SK-N-SH (cell line): Measurements from ENCODE around the gene MAP4.

ENCODE experiments used
- EZH2phosphoT487 ChIP-seq: fragments of 200-600 bp; sonication (generic); IDR thresholded peaks from 2 replicates; pipeline ENCODE4 v1.6.1; 2017; ENCODE audit warnings: low read depth, mixed run types, mild to moderate bottlenecking, antibody characterized with exemption, moderate library complexity, borderline replicate concordance
- FOSL2 ChIP-seq: IDR thresholded peaks from 2 replicates; pipeline ENCODE4 v1.4.0; 2012; ENCODE audit warnings: low read depth, mild to moderate bottlenecking, moderate library complexity, borderline replicate concordance
- RFX5 ChIP-seq: IDR thresholded peaks from 2 replicates; pipeline ENCODE4 v1.6.1; 2012; ENCODE audit warnings: mild to moderate bottlenecking, improper control_type of control experiment, low read length
- SIN3A ChIP-seq: IDR thresholded peaks from 2 replicates; pipeline ENCODE4 v1.6.1; 2012; ENCODE audit warnings: low read depth, mild to moderate bottlenecking, low read length, moderate library complexity, borderline replicate concordance
- YY1 ChIP-seq: IDR thresholded peaks from 2 replicates; pipeline ENCODE4 v1.4.0; 2012; ENCODE audit warnings: low read depth, mild to moderate bottlenecking
- TF ChIP-seq, protein P1 (sequence below): fragments of 200-600 bp; sonication (generic); IDR thresholded peaks from 2 replicates; pipeline ENCODE4 v1.6.1; 2017; ENCODE audit warnings: antibody characterized with exemption, mild to moderate bottlenecking, moderate library complexity
- TF ChIP-seq, protein P2 (sequence below): IDR thresholded peaks from 2 replicates; pipeline ENCODE4 v1.4.0; 2012; ENCODE audit warnings: low read depth
- TF ChIP-seq, protein P3 (sequence below): IDR thresholded peaks from 2 replicates; pipeline ENCODE4 v1.4.0; 2012; ENCODE audit warnings: low read depth, borderline replicate concordance

DNA sequence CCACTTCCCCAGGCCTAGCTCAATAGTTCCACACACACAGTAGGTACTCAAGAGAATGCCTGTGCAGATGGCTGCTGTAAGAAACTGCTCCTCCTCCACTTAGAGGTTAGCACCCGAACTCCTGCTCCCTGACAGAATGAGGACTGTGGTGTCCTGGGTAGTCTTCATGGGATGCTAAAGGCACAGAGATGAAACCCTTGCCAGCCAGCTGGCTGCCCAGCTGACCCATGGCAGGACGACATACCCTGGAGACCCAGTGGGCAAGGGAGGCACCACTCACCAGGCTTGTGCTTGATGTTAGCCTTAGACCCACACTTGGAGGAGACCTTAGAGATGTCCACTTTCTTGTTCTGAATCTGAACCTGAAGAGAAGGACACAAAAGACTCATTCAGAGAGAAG, 159.1 kb downstream of the MAP4 start:
- TF ChIP-seq, protein P1, sequence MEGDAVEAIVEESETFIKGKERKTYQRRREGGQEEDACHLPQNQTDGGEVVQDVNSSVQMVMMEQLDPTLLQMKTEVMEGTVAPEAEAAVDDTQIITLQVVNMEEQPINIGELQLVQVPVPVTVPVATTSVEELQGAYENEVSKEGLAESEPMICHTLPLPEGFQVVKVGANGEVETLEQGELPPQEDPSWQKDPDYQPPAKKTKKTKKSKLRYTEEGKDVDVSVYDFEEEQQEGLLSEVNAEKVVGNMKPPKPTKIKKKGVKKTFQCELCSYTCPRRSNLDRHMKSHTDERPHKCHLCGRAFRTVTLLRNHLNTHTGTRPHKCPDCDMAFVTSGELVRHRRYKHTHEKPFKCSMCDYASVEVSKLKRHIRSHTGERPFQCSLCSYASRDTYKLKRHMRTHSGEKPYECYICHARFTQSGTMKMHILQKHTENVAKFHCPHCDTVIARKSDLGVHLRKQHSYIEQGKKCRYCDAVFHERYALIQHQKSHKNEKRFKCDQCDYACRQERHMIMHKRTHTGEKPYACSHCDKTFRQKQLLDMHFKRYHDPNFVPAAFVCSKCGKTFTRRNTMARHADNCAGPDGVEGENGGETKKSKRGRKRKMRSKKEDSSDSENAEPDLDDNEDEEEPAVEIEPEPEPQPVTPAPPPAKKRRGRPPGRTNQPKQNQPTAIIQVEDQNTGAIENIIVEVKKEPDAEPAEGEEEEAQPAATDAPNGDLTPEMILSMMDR = no peak
- TF ChIP-seq FOSL2 = no peak
- TF ChIP-seq RFX5 = no peak
- TF ChIP-seq SIN3A = no peak
- TF ChIP-seq, protein P2, sequence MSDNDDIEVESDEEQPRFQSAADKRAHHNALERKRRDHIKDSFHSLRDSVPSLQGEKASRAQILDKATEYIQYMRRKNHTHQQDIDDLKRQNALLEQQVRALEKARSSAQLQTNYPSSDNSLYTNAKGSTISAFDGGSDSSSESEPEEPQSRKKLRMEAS = no peak
- TF ChIP-seq YY1 = no peak
- TF ChIP-seq, protein P3, sequence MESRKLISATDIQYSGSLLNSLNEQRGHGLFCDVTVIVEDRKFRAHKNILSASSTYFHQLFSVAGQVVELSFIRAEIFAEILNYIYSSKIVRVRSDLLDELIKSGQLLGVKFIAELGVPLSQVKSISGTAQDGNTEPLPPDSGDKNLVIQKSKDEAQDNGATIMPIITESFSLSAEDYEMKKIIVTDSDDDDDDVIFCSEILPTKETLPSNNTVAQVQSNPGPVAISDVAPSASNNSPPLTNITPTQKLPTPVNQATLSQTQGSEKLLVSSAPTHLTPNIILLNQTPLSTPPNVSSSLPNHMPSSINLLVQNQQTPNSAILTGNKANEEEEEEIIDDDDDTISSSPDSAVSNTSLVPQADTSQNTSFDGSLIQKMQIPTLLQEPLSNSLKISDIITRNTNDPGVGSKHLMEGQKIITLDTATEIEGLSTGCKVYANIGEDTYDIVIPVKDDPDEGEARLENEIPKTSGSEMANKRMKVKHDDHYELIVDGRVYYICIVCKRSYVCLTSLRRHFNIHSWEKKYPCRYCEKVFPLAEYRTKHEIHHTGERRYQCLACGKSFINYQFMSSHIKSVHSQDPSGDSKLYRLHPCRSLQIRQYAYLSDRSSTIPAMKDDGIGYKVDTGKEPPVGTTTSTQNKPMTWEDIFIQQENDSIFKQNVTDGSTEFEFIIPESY = no peak
- no peak for TF ChIP-seq EZH2phosphoT487
